ENCODE data around the gene PLIN3. TPM values are rescaled to one million over a fixed set of nuclear protein-coding genes. Genes with fewer than 3 reads are reported as not detected.

PLIN3 gene
- total and polyA plus RNA-seq, 2 of the 4 experiments (the other 2 are of a cell fraction): 147 to 246 TPM

DNA sequence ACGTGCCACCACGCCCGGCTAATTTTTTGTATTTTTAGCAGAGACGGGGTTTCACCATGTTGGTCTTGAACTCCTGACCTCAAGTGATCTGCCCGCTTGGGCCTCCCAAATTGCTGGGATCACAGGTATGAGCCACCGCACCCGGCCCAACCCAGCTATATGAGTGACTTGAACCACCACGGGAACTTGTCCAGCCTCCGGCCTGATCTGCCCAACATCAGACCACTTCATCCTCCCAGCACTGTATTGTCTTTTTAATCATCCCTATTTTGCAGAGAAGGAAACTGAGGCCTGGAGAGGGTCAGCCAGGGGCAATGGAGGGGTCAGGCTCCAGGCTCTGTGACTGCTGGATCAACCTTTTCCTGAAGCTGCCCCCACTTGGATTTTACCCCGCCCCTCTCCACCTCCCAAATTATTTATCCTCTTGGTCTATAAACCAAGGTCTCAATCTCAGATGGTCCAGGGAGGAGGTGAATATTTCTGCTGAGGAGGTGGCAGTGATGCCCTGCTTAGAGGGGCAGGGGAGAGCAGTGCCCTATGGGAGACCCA is 893 bp upstream of the PLIN3 start:
- Histone ChIP-seq H3K9me3 (ENCODE audit: control insufficient read depth, insufficient read depth, low read length) (no peaks in the 10 kb centered on the region), H3K27ac (ENCODE audit: insufficient read depth, low read length) (no peak overlapping the region), H3K4ac (ENCODE audit: low read depth, low read length) (peak overlapping the region; percentile 83), H2AFZ (replicated peaks; ENCODE audit: low read length, poor library complexity) (peak overlapping the region; percentile 17), H3K9ac (ENCODE audit: low read depth, low read length) (no peak overlapping the region), H3K36me3 (ENCODE audit: control insufficient read depth, insufficient read depth, low read length) (0 out of 2 replicates have a peak, but pooled peaks cover 3% of the 10 kb centered on the region), H4K91ac (ENCODE audit: insufficient read depth, low read depth, low read length) (peak overlapping the region; percentile 94), H2AK9ac (replicated peaks; ENCODE audit: low read depth, low read length, poor library complexity) (peak overlapping the region; percentile 60), H3K18ac (ENCODE audit: low read depth, low read length) (no peak overlapping the region), H2BK15ac (ENCODE audit: low read depth, low read length) (peak overlapping the region; percentile 36; the same call in 2 of the 3 replicates), H3K9me1 (ENCODE audit: insufficient read depth, low read length) (peaks cover 13% of the 10 kb centered on the region), H4K8ac (ENCODE audit: low read depth in 2 of 2, low read length in 2 of 2) (peak overlapping the region; percentile 55 to 88; a peak in 2 of 4 replicates), H4K20me1 (ENCODE audit: insufficient read depth, low read length) (peaks cover 26% of the 10 kb centered on the region), H3K4me3 (ENCODE audit: insufficient read depth, low read depth, low read length) (no peak overlapping the region), H4K5ac (ENCODE audit: low read depth, low read length) (peak overlapping the region; percentile 33; the same call in 1 of the 2 replicates), H3K79me1 (ENCODE audit: low read depth in 1 of 2, low read length in 2 of 2) (peaks cover 6 to 45% of the 10 kb centered on the region in 2 experiments; a peak in 3 of 4 replicates), H3K56ac (ENCODE audit: extremely low read depth, insufficient read depth, low read length) (no peak overlapping the region), H2BK120ac (ENCODE audit: low read depth, low read length) (peak overlapping the region; percentile 38; the same call in 1 of the 2 replicates), H3K4me1 (ENCODE audit: control insufficient read depth, insufficient read depth, low read length) (no peaks in the 10 kb centered on the region), H3K23ac (ENCODE audit: low read depth, low read length) (no peak overlapping the region), H2BK5ac (ENCODE audit: low read depth, low read length, poor library complexity, severe bottlenecking) (peak overlapping the region; percentile 85), H3K14ac (replicated peaks; ENCODE audit: low read depth, low read length) (no peak overlapping the region), H2AK5ac (ENCODE audit: low read depth, low read length) (peak overlapping the region; percentile 42), H2BK20ac (ENCODE audit: low read depth, low read length) (peak overlapping the region; percentile 6), H3K4me2 (ENCODE audit: low read depth, low read length) (no peak overlapping the region), H3K27me3 (ENCODE audit: control insufficient read depth, insufficient read depth, low read length) (no peaks in the 10 kb centered on the region)
- no TSS peak for BruUV-seq (replicated peaks)
- DNase-seq (no peak), ATAC-seq (ENCODE audit: low read depth) (no peak)
- ChIA-PET POLR2A (ENCODE audit: unreplicated experiment) (no interaction called here), CTCF (interaction anchor here (1.3 kb wide), 1 partner anchor 59 kb away, joined by 6 read pairs; no protein-coding TSS in a partner anchor)
- TF ChIP-seq RFX5 (IDR thresholded peaks at IDR 0.05; ENCODE audit: low read depth, low read length): no peak
- no peak for TF ChIP-seq MAZ (IDR thresholded peaks at IDR 0.05; ENCODE audit: borderline replicate concordance, low read depth, low read length)
- TF ChIP-seq BHLHE40 (IDR thresholded peaks at IDR 0.05; ENCODE audit: low read depth, low read length): no peak
- no peak for TF ChIP-seq CEBPB (IDR thresholded peaks at IDR 0.05; ENCODE audit: low read depth, low read length)
- no peak for TF ChIP-seq NFE2L2 (IDR thresholded peaks at IDR 0.05; ENCODE audit: low read depth, low read length)
- TF ChIP-seq, protein P1, sequence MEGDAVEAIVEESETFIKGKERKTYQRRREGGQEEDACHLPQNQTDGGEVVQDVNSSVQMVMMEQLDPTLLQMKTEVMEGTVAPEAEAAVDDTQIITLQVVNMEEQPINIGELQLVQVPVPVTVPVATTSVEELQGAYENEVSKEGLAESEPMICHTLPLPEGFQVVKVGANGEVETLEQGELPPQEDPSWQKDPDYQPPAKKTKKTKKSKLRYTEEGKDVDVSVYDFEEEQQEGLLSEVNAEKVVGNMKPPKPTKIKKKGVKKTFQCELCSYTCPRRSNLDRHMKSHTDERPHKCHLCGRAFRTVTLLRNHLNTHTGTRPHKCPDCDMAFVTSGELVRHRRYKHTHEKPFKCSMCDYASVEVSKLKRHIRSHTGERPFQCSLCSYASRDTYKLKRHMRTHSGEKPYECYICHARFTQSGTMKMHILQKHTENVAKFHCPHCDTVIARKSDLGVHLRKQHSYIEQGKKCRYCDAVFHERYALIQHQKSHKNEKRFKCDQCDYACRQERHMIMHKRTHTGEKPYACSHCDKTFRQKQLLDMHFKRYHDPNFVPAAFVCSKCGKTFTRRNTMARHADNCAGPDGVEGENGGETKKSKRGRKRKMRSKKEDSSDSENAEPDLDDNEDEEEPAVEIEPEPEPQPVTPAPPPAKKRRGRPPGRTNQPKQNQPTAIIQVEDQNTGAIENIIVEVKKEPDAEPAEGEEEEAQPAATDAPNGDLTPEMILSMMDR (conservative IDR thresholded peaks at IDR 0.05; ENCODE audit: low read depth, low read length): no peak
- no peak for TF ChIP-seq USF2 (IDR thresholded peaks at IDR 0.05; ENCODE audit: low read depth, low read length)
- no peak for TF ChIP-seq MXI1 (IDR thresholded peaks at IDR 0.05; ENCODE audit: borderline replicate concordance, low read depth, low read length)
- no peak for TF ChIP-seq SMC3 (IDR thresholded peaks at IDR 0.05; ENCODE audit: low read depth, low read length)
- TF ChIP-seq POLR2A (IDR thresholded peaks at IDR 0.05; ENCODE audit: low read depth, low read length): no peak
- WGBS, 2 experiments (ENCODE audit: extremely low coverage in 2 of 2, insufficient read length in 1 of 2): 78% methylated on average over 4 of the region's 10 CpGs; no CpG with 5 or more reads in 1 of the 2 experiments
- in situ Hi-C loops (cut with MboI; ENCODE audit: low sequenced_read_pairs) (no loop called here), dilution Hi-C loops (cut with HindIII; ENCODE audit: low sequenced_read_pairs, unreplicated experiment) (no loop called here), intact Hi-C loops (cut with micrococcal nuclease) (loop anchor here (5.0 kb wide), 1 partner anchor 56 kb away; no protein-coding TSS in a partner anchor)

All from IMR-90 (cell line).